T-helper 17 cell (primary cell): ENCODE measurements around the gene HMCN2. TPM values are rescaled to one million over a fixed set of nuclear protein-coding genes. Genes with fewer than 3 reads are reported as not detected.

Source experiments
- ATAC-seq: fragments of 150-1000 bp; cut with Tn5 transposase; 2 replicates; pipeline ENCODE4 v1.10.0; 2021; ENCODE audit warnings: mild to moderate bottlenecking, moderate library complexity
- DNase-seq, 3 donors: peaks; one replicate each; pipeline versions ENCODE4 v3.0.0 to v3.0.0-alpha.2; 2020 to 2021
- H3K9me3 ChIP-seq: one replicate; pipeline ENCODE4 v1.7.0; 2013; ENCODE audit warnings: low read length, mild to moderate bottlenecking; ENCODE audit not compliant: control insufficient read depth, poor library complexity, severe bottlenecking
- H3K27ac Mint-ChIP-seq: one replicate; pipeline ENCODE4 v1.8.0; 2022; ENCODE audit warnings: mild to moderate bottlenecking, moderate library complexity, mixed read lengths
- H3K27me3 Mint-ChIP-seq: one replicate; pipeline ENCODE4 v1.8.0; 2022; ENCODE audit warnings: mixed read lengths
- H3K36me3 Mint-ChIP-seq: one replicate; pipeline ENCODE4 v1.8.0; 2022; ENCODE audit warnings: low read depth, mixed read lengths
- H3K4me1 Mint-ChIP-seq: one replicate; pipeline ENCODE4 v1.8.0; 2022; ENCODE audit warnings: mild to moderate bottlenecking, mixed read lengths
- H3K4me3 Mint-ChIP-seq: one replicate; pipeline ENCODE4 v1.8.0; 2022; ENCODE audit warnings: mild to moderate bottlenecking, moderate library complexity, mixed read lengths
- total RNA-seq, 4 donors: library from RNA in 2 of 4; stranded (reverse) in 2 of 4; gene quantifications; one replicate each; pipeline ENCODE4 v1.2.3 and lab custom pipeline; 2022 to 2026

Gene HMCN2
- total RNA-seq, 2 donors from 2014 or later, result 0.12 TPM; not detected in 1

DNA sequence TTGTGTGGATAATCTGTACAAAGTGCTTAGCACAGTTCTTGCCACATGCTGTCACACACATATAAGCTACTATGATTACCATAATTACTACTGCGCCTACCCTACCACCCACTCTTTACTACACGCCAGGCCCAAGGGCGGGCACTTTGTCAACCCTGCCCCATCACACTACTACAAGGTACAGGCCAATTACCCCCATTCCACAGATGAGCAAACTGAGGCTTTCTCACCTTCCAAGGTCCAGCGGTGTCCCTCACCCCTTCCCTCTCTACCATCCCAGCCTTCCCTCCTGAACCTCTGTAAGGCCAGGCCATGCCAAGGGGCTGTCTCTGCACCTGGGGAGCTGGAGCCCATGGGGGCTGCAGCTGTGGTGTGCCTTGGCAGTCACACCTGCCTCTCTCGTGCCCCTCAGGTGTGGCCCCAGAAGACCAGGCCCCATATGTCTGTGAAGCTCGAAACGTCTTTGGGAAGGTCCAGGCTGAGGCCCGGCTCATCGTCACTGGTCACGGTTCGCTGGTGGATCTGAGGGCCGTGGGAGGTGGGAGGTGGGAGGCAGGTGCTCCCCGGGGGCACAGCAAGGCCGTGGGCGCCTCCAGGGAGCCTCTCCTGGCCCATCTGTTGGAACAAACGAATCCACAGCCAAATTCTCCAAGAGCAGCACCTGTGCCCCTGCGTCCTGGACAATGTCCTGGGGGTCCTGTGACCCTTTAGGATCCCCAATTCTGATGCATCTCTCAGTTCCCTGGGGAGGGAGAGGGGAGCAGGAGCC is 54.6 kb downstream of the HMCN2 start:
- H3K27me3 Mint-ChIP-seq, result peaks cover 76% of the 10 kb centered on the region
- H3K9me3 ChIP-seq, result no peaks in the 10 kb centered on the region
- no peaks in the 10 kb centered on the region for H3K4me1 Mint-ChIP-seq
- H3K36me3 Mint-ChIP-seq, result peaks cover 3% of the 10 kb centered on the region
- ATAC-seq (no peak), DNase-seq (no peak)
- no peak overlapping the region for H3K4me3 Mint-ChIP-seq
- H3K27ac Mint-ChIP-seq, result no peak overlapping the region

DNA sequence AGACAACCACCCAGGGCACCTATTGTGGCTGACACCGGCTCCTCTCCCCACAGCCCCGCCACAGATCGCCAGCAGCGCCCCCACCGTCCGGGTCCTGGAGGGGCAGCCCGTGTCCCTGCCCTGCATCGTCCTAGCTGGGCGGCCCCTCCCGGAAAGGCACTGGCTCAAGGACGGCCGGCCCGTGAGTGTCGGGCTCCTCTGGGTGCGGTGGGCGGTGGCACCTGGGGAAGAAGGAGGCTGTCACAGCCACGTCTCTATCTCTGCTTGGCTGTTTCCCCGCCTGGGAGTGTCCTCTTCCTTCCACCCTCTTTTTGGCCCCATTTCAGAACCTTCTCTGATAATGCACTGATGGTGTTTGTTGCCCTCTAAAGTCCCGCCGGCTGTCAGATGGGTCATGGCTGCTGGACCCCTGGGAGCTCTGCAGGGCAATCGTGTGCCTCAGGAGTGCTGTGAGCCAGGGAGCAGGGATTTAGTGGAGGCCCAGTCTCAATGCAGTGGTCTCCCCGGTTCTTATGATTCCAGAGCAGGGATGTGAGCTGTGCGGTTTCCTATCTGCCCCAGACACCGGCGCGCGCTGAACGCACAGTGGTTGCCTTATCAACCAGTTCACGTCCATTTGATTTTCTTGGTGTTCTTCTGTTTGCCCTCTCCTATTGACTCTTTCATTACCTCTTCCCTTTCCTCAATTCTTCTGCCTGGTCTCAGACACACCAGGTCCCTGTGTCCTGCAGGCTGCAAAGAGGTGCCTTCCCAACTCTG is 55.3 kb downstream of the HMCN2 start:
- no peaks in the 10 kb centered on the region for H3K9me3 ChIP-seq
- Mint-ChIP-seq H3K4me1 (no peaks in the 10 kb centered on the region), H3K27me3 (peaks cover 81% of the 10 kb centered on the region), H3K4me3 (no peak overlapping the region), H3K27ac (no peak overlapping the region), H3K36me3 (peaks cover 1% of the 10 kb centered on the region)
- ATAC-seq (no peak), DNase-seq (no peak)

DNA sequence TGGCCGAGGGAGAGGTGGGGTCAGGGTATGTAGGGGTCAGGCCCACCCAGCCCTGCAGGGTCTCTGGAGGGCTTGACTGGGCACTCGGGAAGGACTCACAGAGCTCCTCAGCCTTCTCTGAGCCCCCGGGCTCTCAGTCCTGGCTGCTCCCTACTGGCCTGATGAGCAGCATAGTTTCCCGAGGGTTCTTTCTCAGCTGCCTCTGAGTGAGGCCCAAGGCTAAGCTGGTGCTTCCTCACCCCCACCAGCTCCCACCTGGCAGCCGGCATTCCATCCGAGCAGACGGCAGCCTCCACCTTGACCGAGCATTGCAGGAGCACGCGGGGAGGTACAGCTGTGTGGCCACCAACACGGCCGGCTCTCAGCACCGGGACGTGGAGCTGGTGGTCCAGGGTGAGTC is 56.0 kb downstream of the HMCN2 start:
- no peaks in the 10 kb centered on the region for H3K4me1 Mint-ChIP-seq
- peaks cover 84% of the 10 kb centered on the region for H3K27me3 Mint-ChIP-seq
- H3K27ac Mint-ChIP-seq, result no peak overlapping the region
- ATAC-seq, result no peak
- DNase-seq, result no peak
- no peak overlapping the region for H3K4me3 Mint-ChIP-seq
- H3K9me3 ChIP-seq, result no peaks in the 10 kb centered on the region
- peaks cover 2% of the 10 kb centered on the region for H3K36me3 Mint-ChIP-seq

DNA sequence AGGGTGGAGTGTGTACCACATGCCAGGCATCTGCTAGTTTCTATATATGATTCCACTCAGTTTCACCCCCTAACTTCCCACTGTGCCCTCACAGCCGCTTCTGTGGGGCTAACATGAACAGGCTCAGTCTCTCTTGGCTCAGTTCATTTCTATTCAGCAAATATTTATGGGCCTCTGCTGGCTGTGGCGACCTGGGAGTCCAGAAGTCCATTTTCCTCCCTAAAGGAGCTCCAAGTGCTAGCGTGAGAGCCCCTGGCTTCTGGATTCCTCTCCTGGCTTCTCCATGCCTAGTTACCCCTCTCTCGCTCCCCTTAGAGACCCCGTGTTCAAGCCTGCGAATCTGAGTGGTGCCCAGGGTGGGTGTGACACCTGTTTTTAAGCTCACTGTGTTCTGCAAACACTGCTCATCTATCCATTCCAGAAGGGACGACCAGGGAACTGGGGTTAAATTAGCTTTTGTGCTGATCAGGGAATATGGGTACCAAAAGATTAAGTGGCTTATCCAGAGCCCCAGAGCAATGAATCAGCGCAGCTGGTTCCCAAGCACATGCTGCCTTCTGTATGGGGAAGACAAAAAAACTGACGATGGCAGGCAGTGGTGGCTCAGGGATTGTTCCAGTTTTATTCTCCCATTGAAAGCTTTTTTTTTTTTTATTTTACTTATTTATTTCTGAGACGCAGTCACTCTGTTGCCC is 57.6 kb downstream of the HMCN2 start:
- no peak overlapping the region for H3K4me3 Mint-ChIP-seq
- H3K27me3 Mint-ChIP-seq, result peaks cover 74% of the 10 kb centered on the region
- H3K36me3 Mint-ChIP-seq, result peaks cover 2% of the 10 kb centered on the region
- ATAC-seq (no peak), DNase-seq (no peak)
- H3K9me3 ChIP-seq, result no peaks in the 10 kb centered on the region
- H3K4me1 Mint-ChIP-seq, result peaks cover 2% of the 10 kb centered on the region
- H3K27ac Mint-ChIP-seq, result no peak overlapping the region

DNA sequence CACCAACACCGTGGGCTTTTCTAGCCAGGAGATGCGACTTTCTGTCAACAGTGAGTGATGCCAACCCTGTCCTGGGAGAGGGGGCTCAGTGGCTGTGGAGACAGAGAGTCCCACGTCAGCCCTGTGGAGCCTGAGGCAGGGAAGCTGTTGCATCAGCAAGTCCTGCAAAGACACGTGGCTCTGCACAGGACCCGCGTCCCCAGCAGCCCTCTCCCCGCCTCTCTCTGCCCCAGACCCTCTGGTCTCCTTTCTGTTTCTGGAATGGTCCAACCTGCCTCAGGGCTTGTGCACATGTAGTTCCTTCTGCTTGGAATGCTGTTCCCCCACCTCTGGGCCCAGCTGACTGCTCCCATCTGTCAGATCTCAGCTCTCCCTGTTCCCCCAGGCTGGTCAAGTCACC is 60.4 kb downstream of the HMCN2 start:
- ATAC-seq, result no peak
- H3K36me3 Mint-ChIP-seq, result peaks cover 2% of the 10 kb centered on the region
- H3K27ac Mint-ChIP-seq, result no peak overlapping the region
- no peak for DNase-seq
- peaks cover 69% of the 10 kb centered on the region for H3K27me3 Mint-ChIP-seq
- peaks cover 2% of the 10 kb centered on the region for H3K4me1 Mint-ChIP-seq
- H3K9me3 ChIP-seq, result no peaks in the 10 kb centered on the region
- H3K4me3 Mint-ChIP-seq, result no peak overlapping the region

DNA sequence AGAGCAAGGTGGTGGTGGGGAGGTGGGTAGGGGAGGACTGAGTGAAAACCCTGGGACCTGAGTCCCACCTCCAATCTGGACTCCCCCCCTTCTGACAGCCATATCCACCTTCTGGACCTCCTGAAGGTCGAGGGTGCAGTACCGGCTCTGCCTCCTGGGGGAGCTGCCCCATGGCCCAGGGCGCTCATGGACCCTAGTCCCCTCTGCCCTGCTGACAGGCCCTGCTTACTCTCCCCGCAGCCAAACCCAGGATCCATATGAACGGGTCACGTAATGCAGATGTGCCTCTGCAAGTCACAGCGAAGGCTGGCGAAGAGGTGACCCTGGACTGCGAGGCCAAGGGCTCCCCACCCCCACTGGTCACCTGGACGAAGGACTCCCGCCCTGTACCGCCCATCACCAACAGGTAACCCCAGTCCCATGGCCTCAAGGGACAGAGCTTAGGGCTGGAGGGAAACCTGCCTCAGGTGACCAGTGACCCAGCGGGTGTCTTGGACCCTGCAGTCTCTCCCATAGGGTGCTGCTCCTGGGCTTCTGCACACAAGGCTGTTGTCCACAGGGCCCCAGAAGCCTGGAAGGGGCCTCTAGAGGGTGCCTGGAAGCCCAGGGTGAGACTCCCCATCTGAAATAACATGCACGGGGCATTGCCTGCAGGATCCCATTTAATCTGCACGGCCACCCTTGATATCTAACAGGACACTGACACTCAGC is 61.7 kb downstream of the HMCN2 start:
- no peak for DNase-seq
- no peak for ATAC-seq
- H3K4me3 Mint-ChIP-seq, result no peak overlapping the region
- H3K36me3 Mint-ChIP-seq, result peaks cover 2% of the 10 kb centered on the region
- H3K9me3 ChIP-seq, result no peaks in the 10 kb centered on the region
- H3K4me1 Mint-ChIP-seq, result peaks cover 2% of the 10 kb centered on the region
- no peak overlapping the region for H3K27ac Mint-ChIP-seq
- peaks cover 63% of the 10 kb centered on the region for H3K27me3 Mint-ChIP-seq

DNA sequence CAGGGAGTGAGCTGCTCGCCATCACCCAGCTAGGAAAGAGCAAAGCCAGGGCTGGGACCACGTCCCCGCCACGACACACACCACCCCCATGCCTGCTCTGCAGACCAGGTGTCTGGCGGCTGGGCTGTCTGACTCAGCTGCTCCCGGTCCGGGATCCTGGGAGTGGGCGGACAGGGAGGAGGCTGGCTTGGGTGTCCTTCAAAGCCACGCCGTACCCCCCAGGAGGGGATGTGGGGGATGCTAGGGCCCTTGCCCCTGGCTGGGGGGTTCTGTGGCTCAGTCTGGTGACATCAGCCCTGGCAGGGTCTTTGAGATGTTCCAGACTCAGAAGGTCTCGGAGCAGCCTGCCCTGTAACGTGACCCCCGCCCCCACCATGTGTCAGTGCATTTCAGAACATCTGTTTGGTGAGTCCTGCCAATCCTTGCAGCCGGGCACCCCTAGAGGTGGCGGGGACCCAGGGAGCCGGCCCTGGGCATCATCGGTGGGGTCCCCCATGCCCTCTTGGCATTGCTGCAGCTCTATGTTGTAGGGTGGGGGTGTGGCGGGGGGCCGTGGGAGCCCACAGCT is 62.3 kb downstream of the HMCN2 start:
- H3K9me3 ChIP-seq, result no peaks in the 10 kb centered on the region
- ATAC-seq, result no peak
- H3K4me1 Mint-ChIP-seq, result peaks cover 2% of the 10 kb centered on the region
- H3K27ac Mint-ChIP-seq, result no peak overlapping the region
- peaks cover 63% of the 10 kb centered on the region for H3K27me3 Mint-ChIP-seq
- H3K4me3 Mint-ChIP-seq, result no peak overlapping the region
- peaks cover 2% of the 10 kb centered on the region for H3K36me3 Mint-ChIP-seq
- DNase-seq, result no peak

DNA sequence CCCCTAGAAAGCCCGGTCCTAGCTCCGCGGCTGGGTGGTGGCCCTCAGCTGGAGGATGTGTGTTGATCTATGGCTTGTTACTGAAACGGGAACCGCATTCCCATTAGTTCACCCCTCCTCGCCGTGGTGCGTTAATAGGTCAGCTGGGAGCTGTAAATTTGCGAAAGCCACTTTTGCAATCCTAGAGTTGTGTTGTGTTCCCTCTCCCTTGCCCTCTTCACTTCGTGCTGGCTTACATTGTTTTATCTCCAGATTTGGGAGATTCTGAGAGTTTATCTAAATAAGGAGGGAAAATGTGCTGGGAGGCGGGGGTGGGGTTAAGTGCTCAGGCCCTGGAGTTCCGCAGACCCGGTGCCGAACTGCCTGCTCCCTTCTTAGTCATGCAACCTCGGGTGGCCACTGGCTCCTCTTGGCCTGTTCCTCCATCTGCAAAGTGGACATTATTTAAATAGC is 62.8 kb downstream of the HMCN2 start:
- Mint-ChIP-seq H3K4me1 (peaks cover 2% of the 10 kb centered on the region), H3K27me3 (peaks cover 63% of the 10 kb centered on the region)

DNA sequence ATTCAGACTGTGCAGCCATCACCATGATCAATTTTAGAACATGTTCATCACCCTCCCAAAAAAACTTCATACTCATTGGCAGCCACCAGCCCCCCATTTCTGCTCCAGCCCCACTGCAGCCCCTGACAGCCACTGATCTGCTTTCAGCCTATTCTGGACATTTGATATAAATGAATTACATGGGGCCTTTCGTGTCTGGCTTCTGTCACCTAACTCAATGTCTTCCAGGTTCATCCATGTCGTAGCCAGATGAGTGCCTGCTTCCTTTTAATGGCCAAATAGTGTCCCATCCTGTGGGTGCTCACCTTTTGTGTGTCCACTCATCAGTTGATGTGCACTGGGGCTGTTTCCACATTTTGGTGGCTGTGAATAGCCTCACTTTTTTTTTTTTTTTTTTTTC is 63.5 kb downstream of the HMCN2 start:
- no peaks in the 10 kb centered on the region for H3K9me3 ChIP-seq
- Mint-ChIP-seq H3K27me3 (peaks cover 65% of the 10 kb centered on the region), H3K36me3 (peaks cover 2% of the 10 kb centered on the region), H3K4me1 (peaks cover 2% of the 10 kb centered on the region), H3K27ac (no peak overlapping the region), H3K4me3 (no peak overlapping the region)
- DNase-seq (no peak), ATAC-seq (no peak)

More for the DNA sequence above, 62.8 kb downstream of the HMCN2 start:
- DNase-seq (no peak), ATAC-seq (no peak)
- no peak overlapping the region for H3K4me3 Mint-ChIP-seq
- no peak overlapping the region for H3K27ac Mint-ChIP-seq
- H3K36me3 Mint-ChIP-seq, result peaks cover 2% of the 10 kb centered on the region
- no peaks in the 10 kb centered on the region for H3K9me3 ChIP-seq

DNA sequence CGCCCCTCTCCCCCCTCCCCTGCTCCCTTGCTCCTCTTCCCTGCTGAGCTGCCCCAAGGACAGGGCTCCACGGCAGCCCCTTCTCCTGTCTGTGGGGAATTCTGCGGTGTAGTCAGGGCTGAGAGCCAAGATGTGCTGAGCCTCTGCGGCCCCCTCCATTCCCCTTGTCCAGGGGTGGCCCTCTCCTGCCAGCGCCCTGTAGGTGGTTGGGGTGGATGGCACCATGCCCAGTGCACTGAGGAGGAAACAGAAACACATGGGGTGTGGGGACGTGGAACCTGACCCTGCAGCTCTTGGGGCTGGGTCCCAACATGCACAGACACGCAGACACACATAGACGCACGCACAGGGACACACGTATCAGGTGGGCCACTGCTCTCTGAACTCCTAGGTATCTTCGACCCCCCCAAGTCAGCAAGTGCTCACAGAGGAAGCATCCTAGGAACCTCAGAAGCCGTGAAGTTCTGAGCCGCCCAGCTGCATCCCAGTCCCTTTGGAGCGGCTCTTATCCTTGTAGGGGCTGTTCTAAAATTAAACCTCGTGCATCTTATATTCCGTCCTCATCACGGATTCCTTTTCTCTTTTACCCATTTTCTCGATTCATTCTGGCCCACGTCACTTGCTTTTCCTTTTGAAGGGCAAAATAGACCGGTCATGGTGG is 64.8 kb downstream of the HMCN2 start:
- H3K27ac Mint-ChIP-seq, result no peak overlapping the region
- H3K27me3 Mint-ChIP-seq, result peaks cover 66% of the 10 kb centered on the region
- no peak for ATAC-seq
- peaks cover 2% of the 10 kb centered on the region for H3K4me1 Mint-ChIP-seq
- no peak for DNase-seq
- H3K4me3 Mint-ChIP-seq, result no peak overlapping the region
- no peaks in the 10 kb centered on the region for H3K9me3 ChIP-seq
- H3K36me3 Mint-ChIP-seq, result peaks cover 2% of the 10 kb centered on the region

DNA sequence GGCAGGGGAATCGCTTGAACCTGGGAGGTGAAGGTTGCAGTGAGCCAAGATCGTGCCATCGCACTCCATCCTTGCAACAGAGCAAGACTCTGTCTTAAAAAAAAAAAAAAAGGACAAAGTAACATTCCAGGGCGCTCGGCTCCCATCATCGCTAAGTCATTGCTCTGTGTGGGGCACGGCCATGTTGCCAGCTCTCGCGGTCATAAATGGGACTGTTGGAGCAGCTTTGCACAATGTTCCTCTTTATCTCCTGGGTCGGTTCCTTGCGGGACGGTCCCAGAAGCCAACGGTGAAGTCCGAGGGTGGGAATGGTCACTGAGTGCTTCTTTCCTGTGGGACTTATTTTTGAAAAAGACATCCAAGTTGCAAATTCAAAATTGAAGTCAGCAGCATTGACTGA is 65.5 kb downstream of the HMCN2 start:
- peaks cover 2% of the 10 kb centered on the region for H3K4me1 Mint-ChIP-seq
- H3K27me3 Mint-ChIP-seq, result peaks cover 66% of the 10 kb centered on the region

DNA sequence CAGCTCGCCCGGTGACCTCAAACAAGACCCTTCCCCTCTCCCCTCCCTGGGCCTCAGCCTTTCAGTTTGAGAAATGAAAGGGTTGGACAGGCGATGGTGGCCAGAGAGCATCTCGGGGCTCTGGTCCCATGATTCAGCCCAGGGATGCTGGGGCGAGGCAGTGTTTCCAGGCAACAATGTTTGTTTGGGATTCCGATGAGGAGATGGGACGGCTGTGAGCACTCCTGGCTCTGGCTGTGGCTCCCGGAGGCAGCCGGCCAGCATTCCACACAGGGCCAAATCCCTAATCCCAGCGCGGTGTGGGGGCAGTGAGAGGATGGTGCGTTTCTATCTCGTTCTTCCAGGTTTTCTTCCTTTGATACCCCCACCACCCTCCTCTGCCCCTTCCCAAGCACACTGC is 66.0 kb downstream of the HMCN2 start:
- Mint-ChIP-seq H3K4me1 (peaks cover 2% of the 10 kb centered on the region), H3K27me3 (peaks cover 64% of the 10 kb centered on the region), H3K4me3 (no peak overlapping the region), H3K36me3 (peaks cover 2% of the 10 kb centered on the region), H3K27ac (no peak overlapping the region)
- no peaks in the 10 kb centered on the region for H3K9me3 ChIP-seq
- ATAC-seq (no peak), DNase-seq (no peak)

More for the DNA sequence above, 65.5 kb downstream of the HMCN2 start:
- Mint-ChIP-seq H3K36me3 (peaks cover 3% of the 10 kb centered on the region), H3K4me3 (no peak overlapping the region), H3K27ac (no peak overlapping the region)
- DNase-seq, result no peak
- no peak for ATAC-seq
- H3K9me3 ChIP-seq, result no peaks in the 10 kb centered on the region
